Measurements from ENCODE around the gene EXTL1. TPM values are rescaled to one million over a fixed set of nuclear protein-coding genes. Genes with fewer than 3 reads are reported as not detected.

The EXTL1 gene
- total RNA-seq, 1 experiment from 2014 or later, result 0.26 TPM

DNA sequence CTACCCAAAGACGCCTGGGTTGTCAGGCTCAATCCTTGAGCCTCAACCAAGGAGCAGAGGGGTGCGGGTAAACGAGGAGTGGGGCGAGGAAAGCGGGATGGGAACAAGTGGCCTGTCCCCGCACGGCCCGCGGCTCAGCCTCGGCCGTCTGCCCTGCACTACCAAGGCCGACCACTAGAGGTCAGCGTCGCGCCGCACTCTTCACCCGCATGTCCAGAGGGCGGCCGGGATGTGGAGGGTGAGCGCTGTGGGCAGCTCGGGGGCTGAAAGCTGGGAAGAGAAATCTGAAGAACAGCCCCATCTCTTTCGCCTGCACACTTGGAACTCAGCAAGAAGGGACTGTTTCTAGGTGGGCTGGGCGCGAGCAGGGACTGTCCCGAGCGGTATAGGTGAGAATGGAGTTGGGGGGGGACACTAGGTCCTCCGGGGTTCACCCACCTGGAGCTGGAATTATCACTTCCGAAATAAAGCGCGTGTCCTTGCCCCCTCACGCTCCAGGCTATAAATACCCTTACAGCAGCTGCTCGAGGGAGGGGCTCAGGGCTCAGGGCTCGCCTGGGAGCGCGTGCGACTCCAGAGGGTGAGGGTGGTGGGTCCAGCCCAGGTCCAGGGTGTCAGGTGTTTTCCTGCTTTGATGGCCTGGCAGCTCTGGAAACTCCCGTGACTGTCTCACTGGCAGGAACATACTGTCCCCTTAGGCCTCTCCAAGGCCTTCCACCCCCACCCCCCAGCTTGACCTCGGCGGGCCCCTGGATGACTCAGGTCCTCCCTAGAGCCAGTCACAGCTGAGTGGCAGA is 14.6 kb downstream of the EXTL1 start:
- Histone ChIP-seq H3F3A (ENCODE audit: low read length, unreplicated experiment) (no peaks in the 10 kb centered on the region), H3K27me3 (ENCODE audit: low read length) (no peaks in the 10 kb centered on the region), H3K27ac (ENCODE audit: low read length) (0 out of 2 replicates have a peak overlapping the region, but pooled peaks have one; percentile 7), H3K9me2 (replicated peaks; ENCODE audit: low read length) (no peaks in the 10 kb centered on the region), H3K79me2 (ENCODE audit: low read length) (no peaks in the 10 kb centered on the region), H4K20me1 (ENCODE audit: low read length) (no peaks in the 10 kb centered on the region), H3K9me3 (ENCODE audit: low read length) (no peaks in the 10 kb centered on the region), H3K36me3 (ENCODE audit: low read depth, low read length) (no peaks in the 10 kb centered on the region), H3K9ac (ENCODE audit: low read length) (peak overlapping the region; percentile 52), H3K4me1 (ENCODE audit: insufficient read depth, low read length) (peaks cover 14% of the 10 kb centered on the region), H3K4me2 (ENCODE audit: low read length) (peak overlapping the region; percentile 88), H3K4me3 (ENCODE audit: low read length) (peak overlapping the region; percentile 80), H2AFZ (ENCODE audit: low read length) (peak overlapping the region; percentile 93)
- peak; percentile 96 for TF ChIP-seq CTCF (conservative IDR thresholded peaks at IDR 0.05; ENCODE audit: low read depth, low read length)
- TF ChIP-seq EZH2phosphoT487 (IDR thresholded peaks at IDR 0.05; ENCODE audit: borderline replicate concordance, low read length), result no peak
- peak; percentile 83 for DNase-seq
- ChIA-PET CTCF (interaction anchor here (1.0 to 2.5 kb wide), 3 partner anchors 69 to 141 kb away, joined by 4 to 27 read pairs (median 4); no protein-coding TSS in a partner anchor), POLR2A (ENCODE audit: unreplicated experiment) (interaction anchor here (0.6 kb wide), 1 partner anchor 208 kb away, joined by 3 read pairs; no protein-coding TSS in a partner anchor)
- ATAC-seq, result peak; percentile 82
- BruUV-seq (replicated peaks), result no TSS peak
- intact Hi-C loops (cut with micrococcal nuclease), result loop anchor here (1.0 to 2.0 kb wide), 2 partner anchors 69 to 109 kb away; no protein-coding TSS in a partner anchor

- Histone ChIP-seq H3K27me3 (ENCODE audit: low read length) (no peaks in the 10 kb centered on the region), H3K9me3 (ENCODE audit: low read length) (no peaks in the 10 kb centered on the region), H3K79me2 (ENCODE audit: low read length) (no peaks in the 10 kb centered on the region), H3K4me1 (ENCODE audit: insufficient read depth, low read length) (peaks cover 14% of the 10 kb centered on the region), H3K4me2 (ENCODE audit: low read length) (peak overlapping the region; percentile 88), H3K9me2 (replicated peaks; ENCODE audit: low read length) (no peaks in the 10 kb centered on the region), H3K9ac (ENCODE audit: low read length) (no peak overlapping the region), H4K20me1 (ENCODE audit: low read length) (no peaks in the 10 kb centered on the region), H3K27ac (ENCODE audit: low read length) (no peak overlapping the region), H3F3A (ENCODE audit: low read length, unreplicated experiment) (no peaks in the 10 kb centered on the region), H3K4me3 (ENCODE audit: low read length) (peak overlapping the region; percentile 80; the same call in 1 of the 2 replicates), H2AFZ (ENCODE audit: low read length) (peak overlapping the region; percentile 93; the same call in 1 of the 2 replicates), H3K36me3 (ENCODE audit: low read depth, low read length) (no peaks in the 10 kb centered on the region)
- ChIA-PET CTCF (interaction anchor here (0.6 to 2.5 kb wide), 4 partner anchors 50 to 141 kb away, joined by 4 to 27 read pairs (median 4); no protein-coding TSS in a partner anchor), POLR2A (ENCODE audit: unreplicated experiment) (no interaction called here)
- no peak for ATAC-seq
- DNase-seq, result no peak
- BruUV-seq (replicated peaks), result no TSS peak
- intact Hi-C loops (cut with micrococcal nuclease), result no loop called here
- no peak for TF ChIP-seq EZH2 (IDR thresholded peaks at IDR 0.05; ENCODE audit: low read length, unreplicated experiment)
- TF ChIP-seq CTCF (conservative IDR thresholded peaks at IDR 0.05; ENCODE audit: low read depth, low read length), result no peak
- TF ChIP-seq EZH2phosphoT487 (IDR thresholded peaks at IDR 0.05; ENCODE audit: borderline replicate concordance, low read length), result no peak
These were observed 15.2 kb downstream of the EXTL1 start for GRCh38 chr1:26036756-26037281.

Measured in PC-3 (cell line).